SKM-1 treated with dmso at 0.1 percent for 144 hours (cell line): ENCODE data around the gene CARF.
"Not testable (repeated sequence)": the region's sequence is repeated elsewhere in the genome, so short reads cannot be mapped to it uniquely, and the experiment has no call there.

Source experiments
- DNase-seq: peaks from one replicate; lab custom pipeline; 2025; ENCODE audit not compliant: unreplicated experiment; lab: John Stamatoyannopoulos, UW

Gene CARF

DNA sequence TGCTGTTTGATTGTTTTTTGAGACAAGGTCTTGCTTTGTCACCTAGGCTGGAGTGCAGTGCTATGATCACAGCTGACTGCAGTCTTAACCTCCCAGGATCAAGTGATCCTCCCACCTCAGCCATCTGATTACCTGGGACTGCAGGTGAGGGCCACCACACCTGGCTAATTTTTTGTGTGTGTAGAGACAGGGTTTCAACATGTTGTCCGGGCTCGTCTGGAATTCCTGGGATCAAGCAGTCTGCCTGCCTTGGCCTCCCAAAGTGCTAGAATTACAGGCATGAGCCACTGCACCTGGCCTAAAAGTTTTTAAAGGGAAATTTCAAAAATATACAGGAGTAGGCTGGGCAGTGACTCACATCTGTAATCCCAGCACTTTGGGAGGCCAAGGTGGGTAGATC lies 22.4 kb downstream of the CARF start:
- DNase-seq = no peak

DNA sequence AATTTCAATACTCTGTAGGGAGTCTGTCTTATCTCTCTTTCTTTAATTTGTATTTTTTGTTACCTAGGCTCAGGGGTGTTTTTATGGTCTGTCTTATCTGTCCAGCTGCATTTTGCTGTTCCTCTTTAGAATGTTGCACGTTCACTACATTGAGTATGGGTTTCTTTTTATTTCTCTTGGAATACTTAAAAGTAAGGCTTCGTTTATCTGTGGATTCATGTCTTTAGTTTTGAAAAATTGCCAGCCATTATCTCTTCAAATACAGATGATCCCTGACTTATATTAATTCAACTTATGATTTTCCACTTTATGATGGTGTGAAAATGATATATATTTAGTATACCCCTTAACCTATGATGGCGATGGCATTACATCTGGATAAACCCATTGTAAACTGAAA lies 26.9 kb downstream of the CARF start:
- DNase-seq = no peak

DNA sequence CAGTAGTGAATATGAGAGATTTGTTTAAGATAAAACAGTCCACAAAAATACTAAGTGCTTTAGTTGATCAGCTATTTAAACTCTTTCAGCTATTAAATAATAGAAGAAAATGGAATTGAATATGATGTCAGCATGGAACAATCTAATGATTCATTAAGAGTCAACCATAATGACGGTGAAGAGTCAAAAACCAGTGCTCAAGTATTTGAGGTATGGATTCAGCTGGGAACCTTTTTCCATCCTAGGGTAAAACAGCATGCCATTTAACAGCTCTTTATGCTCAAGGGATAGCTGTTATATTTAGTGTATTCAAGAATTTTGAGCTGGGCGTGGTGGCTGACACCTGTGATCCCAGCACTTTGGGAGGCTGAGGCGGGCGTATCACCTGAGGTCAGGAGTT lies 29.7 kb downstream of the CARF start:
- DNase-seq = no peak

DNA sequence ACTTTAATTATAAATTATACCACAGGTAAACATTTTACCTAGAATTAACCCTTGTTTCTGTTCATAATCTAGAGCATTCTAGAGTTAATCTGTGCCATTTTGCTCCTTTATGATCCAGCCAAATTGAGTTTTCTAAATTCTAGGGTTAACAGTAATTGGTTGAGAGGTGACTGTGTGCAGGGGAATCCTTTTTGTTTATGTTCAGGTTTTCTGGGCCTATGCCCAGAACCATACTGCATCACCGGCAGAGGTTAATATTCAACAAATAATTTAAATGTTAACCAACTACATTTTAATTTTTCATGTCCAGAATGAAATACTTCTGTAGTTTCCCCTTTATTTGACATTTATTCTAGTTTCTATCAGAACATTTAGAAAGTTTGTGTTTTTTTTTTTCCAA lies 32.3 kb downstream of the CARF start:
- DNase-seq = no peak

DNA sequence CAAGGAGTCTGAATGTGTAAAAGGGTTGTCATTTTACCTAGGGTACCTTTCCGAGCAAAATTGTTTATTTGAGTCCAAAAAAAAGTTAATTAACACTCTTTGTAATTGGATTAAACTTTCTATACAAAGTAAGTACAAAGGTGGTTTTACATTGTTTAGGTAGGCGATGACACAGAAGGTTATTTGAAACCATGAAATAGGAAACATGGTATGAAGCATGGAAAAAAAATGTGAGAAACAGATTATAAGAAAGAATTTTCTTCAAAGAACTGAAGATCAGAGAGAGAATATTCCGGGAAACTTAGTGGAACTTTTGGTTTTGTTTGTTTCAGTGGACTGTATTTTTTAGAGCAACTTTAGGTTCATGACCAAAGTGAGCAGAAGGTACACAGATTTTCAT lies 32.7 kb downstream of the CARF start:
- DNase-seq = no peak

DNA sequence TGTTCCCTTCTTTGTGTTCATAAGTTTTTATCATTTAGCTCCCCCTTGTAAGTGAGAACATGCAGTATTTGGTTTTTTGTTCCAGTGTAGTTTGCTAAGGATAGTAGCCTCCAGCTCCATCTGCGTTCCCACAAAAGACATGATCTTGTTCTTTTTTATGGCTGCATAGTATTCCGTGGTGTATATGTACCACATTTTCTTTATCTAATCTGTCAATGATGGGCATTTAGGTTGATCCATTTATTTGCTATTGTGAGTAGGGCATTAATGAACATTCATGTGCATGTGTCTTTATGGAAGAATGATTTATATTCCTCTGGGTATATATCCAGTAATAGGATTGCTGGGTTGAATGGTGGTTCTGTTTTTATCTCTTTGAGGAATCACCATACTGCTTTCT lies 33.4 kb downstream of the CARF start:
- no peak for DNase-seq

DNA sequence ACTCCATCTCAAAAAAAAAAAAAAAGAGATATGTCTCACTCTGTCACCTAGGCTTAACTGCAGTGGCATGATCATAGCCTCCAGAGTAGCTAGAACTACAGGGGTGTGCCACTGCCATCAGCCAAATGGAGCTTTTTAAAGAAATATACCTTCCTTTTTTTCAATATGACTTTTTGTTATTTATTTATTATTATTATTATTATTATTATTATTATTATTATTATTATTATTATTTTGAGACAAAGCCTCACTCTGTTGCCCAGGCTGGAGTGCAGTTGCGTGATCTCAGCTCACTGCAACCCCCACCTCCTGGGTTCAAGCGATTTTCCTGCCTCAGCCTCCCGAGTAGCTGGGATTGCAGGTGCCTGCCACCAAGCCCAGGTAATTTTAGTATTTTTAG lies 37.3 kb downstream of the CARF start:
- not testable (repeated sequence) for DNase-seq

DNA sequence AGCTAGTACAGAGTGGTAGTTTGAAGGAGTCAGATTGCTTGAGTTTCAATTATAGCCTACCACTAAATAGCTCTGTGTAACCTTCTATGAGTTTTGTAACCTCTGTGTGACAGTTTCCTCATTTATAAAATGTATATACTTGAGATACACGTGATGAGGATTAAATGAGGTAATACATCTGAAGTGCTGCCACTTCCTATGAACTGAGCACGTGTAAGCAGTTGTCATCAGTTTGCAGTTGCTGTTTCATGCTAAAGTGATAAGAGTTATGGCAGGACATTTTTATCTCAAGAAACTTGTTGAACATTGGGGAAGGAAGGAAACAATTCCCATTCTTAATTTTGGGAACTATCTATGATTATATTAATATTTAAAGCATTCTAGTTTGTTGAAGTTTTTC lies 38.5 kb downstream of the CARF start:
- DNase-seq = peak; percentile 82

DNA sequence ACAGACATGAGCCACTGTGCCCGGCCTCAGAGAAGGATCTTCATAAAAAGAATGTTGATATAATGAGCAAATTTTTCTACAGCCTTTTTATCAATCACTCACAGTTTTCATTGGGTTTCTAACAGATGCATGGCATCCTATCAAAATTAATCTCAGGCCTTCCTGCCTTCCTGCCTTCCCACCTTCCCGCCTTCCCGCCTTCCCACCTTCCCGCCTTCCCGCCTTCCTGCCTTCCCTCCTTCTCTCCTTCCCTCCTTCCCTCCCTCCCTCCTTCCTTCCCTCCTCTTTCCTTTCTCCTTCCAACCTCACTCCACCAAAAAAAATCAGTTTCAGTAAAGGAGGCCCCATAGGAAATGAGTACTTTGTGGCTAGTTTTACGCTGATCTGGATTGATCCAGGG lies 48.4 kb downstream of the CARF start:
- no peak for DNase-seq

DNA sequence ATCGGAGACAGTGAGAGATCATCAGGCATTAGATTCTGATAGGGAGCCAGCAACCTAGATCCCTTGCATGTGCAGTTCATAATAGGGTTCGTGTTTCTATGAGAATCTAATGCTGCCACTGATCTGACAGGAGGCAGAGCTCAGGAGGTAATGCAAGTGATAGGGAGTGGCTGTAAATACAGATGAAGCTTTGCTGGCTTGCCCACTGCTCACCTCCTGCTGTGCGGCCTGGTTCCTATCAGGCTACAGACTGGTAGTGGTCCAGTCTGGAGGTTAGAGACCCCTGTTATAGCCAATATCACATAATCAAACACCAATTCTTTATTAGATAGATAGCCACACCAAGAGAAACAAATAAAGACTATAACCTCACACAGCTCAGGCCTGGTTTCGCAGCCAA lies 51.6 kb downstream of the CARF start:
- no peak for DNase-seq

DNA sequence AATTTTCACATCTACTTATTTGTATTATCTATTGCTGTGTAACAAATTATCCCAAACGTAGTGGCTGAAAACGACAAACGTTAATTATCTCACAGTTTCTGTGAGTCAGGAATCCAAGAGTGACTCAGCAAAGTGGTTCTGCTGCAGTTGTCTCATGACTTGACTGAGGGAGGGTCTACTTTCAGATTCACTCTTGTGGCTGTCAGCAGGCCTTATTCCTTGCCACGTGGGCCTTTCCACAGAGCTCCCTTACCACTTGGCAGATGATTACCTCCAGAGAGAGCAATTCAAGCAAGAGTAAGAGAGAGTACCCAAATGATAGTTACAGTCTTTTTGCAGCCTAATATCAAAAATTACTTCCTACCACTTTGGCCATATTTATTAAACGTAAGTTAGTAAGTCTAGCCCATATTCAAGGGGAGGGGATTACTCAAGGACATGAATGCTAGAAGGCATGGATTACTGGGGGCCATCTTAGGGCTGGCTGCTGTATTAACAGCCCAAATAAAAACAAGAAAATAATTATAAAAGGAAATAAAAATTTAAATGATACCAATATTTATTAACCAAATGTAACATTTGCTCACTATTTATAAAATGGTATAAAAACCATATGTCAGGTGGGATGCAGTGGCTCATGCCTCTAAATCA lies 53.9 kb downstream of the CARF start:
- no peak for DNase-seq

DNA sequence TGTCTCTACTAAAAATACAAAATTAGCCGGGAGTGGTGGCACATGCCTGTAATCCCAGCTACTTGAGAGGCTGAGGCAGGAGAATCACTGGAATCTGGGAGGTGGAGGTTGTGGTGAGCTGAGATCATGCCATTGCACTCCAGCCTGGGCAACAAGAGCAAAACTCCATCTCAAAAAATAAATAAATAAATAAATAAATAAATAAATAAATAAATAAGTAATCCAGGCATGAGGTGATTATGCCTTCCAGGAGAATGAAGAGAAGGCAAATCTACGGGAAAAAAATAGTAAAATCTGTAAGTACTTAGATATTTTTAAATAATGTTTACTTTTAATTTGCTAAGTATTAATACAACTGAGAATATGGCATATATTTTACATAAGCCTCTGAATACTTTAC lies 57.3 kb downstream of the CARF start:
- not testable (repeated sequence) for DNase-seq

DNA sequence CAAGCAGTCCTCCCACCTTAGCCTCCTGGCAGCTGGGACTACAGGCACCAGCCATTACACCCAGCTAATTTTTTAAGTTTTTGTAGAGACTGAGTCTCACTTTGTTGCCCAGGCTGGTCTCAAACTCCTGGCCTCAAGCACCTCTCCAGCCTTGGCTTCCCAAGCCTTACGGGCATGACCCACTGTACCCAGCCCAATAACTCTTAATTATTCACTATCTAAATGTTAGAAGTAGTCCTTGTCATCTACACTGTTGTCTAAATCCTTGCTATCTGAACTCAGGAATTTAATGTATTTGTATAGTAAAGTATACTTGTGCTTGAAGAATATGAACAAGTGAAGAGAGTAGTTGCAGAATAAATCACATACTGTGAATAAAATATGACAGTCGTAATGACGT lies 64.7 kb downstream of the CARF start:
- no peak for DNase-seq

DNA sequence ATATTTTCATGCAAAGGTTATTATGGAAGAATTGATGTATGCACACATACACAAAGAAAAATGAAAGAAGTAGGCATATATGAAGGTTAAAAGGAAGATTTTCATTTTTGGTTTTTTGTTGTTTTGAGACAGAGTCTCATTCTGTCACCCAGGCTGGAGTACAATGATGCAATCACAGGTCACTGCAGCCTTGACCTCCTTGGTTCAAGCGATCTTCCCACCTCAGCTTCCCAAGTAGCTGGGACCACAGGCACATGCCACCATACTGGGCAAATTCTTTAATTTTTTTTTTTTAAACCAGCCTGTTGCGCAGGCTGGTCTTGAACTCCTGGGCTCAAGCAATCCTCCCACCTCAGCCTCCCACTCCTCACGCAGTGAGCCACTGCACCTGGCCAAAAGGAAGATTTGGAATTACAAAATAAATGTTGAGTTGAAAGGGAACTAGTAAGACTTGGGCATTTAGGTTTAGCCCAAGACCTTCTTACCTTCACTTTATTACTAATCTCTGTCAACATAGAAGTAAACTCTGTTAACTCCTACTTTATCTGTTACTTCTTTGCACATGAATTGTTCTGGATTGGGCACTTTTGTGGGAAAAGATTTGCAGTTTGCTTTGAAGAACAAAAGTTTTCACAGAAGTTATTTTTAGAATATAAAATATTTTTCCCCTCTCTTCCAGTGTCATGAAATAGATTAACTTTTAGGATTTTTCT lies 70.9 kb downstream of the CARF start:
- no peak for DNase-seq

DNA sequence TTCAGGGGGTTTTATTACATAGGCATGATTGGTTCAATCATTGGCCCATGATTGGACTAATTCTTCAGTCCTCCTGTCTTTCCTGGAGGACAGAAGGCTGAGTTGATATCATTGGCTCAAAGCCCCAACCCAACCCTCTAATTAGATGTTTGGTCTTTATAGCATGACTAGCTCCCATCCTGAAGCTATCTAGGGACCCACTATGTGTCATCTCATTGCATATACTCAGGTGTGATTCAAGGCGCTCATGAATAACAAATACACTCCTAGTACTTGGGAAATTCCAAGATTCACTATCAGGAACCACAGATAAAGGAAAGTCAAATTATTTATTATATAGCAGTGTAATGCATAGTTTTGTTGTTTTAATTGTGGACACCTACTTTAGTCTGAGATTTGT lies 77.7 kb downstream of the CARF start:
- DNase-seq = no peak

DNA sequence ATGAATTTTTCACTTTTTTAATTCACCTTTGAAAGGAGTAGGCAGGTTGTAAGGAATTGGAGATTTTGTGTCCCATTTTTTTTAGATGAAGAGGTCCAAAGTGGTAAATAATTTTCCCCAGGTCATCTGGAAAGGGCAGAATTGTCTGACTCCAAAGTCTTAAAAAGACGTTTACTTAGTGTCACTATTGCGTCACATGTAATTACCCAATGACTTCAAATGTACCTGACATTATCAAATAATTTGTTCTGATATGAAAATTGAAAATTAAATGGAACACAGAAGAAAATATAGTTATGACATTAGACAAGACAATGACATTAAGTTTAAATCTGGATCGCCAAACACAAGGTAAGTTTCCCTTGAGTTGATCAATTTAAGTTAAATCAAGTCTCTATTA lies 78.4 kb downstream of the CARF start:
- DNase-seq = no peak

DNA sequence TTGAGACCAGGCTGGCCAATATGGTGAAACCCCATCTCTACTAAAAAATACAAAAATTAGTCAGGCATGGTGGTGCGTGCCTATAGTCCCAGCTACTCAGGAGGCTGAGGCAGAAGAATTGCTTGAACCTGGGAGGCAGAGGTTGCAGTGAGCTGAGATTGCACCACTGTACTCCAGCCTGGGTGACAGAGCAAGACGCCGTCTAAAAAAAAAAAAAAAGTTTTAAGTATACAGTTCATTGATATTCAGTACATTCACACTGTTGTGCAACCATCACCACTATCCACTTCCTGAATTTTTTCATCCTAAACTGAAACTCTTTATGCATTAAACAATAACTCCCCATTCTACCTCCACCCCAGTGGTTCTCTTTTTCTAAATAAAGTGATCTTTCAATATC lies 85.0 kb downstream of the CARF start:
- peak; percentile 45 for DNase-seq

DNA sequence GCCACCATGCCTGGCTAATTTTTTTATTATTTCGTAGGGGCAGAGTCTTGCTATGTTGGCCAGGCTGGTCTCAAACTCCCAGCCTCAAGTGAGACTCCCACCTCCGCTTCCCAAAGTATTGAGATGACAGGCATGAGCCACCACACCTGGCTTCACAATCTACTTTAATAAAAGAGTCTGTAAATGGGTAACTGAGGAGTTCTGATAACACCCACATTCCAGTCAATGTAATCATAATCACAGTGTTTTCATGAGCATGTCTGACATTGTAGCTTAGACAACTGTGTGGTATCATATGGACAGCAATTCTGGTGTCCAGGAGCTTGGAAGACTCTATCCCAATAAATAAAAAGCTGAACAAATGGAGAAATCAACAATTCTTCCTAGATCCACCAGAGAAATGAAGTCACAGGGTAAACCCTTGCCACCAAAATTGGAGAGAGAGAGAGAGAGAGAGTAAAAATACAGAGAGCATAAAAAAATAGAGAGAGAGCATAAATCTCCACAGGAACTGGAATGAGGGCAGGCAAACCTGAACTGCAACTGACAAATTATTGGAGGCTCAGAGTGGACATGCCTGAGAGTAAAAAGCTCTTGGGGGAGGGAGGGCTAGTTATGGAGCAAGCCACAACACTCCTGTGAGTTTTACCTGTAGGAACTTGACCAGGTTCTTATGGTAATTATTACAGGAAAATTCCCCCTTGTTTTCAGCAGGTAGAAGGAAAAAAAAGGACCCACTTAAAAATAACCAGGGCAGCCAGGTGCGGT lies 90.2 kb downstream of the CARF start:
- no peak for DNase-seq

DNA sequence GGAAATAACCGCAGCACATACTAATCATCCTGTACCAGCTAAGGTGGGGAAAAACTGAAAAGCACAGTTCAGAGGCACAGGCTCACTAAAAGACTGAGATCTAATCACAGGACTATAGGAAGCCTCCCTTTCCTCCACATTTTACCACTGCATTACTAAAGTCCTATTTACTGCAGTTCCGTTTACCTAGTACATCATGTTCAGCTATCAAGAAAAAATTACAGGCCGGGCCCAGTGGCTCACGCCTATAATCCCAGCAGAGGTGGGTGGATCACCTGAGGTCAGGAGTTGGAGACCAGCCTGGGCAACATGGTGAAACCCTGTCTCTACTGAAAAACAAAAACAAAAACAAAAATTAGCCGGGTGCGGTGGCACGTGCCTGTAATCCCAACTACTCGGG lies 91.6 kb downstream of the CARF start:
- no peak for DNase-seq

DNA sequence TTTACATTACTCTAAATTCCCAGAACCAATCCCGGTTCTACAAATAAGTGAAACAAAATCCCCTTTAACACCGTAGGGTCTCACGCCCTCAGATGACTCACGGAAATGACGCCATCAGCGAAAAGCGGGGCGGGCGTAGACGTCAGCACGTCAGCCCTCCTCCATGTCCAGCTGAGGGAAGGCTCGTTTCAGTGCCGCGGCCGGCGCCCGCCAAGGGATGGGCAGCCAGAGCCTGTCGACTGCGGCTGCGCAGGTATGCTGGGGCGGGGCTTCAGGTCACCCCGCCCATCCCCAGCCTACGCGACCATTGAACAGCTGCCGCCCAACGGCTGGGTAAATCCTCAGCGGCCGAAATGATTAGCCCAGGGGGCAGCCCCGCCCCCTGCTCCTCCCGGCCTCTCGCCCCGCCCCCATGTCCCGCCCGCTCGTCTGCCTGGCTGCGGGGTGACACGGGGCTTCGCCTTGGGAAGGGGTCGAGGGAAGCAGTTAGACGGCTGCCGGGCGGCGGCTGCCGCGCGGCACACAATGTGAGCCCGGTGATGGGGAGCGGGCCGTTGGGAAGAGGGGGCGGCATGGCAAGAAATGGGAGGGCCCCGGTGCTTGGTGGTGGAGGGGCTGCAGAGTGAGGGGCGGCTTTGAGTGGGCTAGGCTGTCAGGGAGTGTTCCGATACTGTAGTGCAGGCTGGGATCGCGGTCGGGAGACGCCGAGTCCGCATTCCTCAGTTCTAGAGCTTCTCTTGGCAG lies 102.6 kb downstream of the CARF start, which contains the start of gene NBEAL1:
Gene NBEAL1, plus strand, starts transcription at position 420 of the 744 bp plus-strand sequence. CDS start 1,510 bp downstream, outside the sequence.
- peak; percentile 91 for DNase-seq

DNA sequence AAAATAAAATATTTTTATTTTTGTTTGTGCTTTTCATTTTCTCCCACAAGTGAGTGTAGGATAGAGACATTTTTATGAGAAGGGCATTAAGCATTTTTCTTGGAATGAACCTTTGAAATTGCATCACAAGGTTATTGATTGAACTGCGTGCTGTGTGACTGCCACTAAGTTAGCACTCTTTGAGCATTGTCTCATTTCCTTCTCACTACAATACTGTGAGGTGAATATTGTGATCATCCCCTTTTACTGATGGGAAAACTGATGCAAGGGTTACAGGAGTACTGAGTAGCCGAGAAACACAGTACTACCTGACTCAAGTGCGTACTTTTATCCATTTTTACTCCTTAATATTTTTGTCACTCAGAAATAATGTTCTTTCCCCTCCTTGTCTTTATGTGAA lies 104.6 kb downstream of the CARF start:
- DNase-seq = no peak
